HG02938 (cell line): ENCODE measurements around the gene NKD2.
"Not testable (repeated sequence)": the region's sequence is repeated elsewhere in the genome, so short reads cannot be mapped to it uniquely, and the experiment has no call there.

Experiments
- ATAC-seq: cut with Tn5 transposase; IDR thresholded peaks from one replicate; pipeline ENCODE4 v1.9.1; 2021; ENCODE audit warnings: mild to moderate bottlenecking, moderate library complexity; ENCODE audit not compliant: unreplicated experiment

Gene NKD2, protein sequence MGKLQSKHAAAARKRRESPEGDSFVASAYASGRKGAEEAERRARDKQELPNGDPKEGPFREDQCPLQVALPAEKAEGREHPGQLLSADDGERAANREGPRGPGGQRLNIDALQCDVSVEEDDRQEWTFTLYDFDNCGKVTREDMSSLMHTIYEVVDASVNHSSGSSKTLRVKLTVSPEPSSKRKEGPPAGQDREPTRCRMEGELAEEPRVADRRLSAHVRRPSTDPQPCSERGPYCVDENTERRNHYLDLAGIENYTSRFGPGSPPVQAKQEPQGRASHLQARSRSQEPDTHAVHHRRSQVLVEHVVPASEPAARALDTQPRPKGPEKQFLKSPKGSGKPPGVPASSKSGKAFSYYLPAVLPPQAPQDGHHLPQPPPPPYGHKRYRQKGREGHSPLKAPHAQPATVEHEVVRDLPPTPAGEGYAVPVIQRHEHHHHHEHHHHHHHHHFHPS

DNA sequence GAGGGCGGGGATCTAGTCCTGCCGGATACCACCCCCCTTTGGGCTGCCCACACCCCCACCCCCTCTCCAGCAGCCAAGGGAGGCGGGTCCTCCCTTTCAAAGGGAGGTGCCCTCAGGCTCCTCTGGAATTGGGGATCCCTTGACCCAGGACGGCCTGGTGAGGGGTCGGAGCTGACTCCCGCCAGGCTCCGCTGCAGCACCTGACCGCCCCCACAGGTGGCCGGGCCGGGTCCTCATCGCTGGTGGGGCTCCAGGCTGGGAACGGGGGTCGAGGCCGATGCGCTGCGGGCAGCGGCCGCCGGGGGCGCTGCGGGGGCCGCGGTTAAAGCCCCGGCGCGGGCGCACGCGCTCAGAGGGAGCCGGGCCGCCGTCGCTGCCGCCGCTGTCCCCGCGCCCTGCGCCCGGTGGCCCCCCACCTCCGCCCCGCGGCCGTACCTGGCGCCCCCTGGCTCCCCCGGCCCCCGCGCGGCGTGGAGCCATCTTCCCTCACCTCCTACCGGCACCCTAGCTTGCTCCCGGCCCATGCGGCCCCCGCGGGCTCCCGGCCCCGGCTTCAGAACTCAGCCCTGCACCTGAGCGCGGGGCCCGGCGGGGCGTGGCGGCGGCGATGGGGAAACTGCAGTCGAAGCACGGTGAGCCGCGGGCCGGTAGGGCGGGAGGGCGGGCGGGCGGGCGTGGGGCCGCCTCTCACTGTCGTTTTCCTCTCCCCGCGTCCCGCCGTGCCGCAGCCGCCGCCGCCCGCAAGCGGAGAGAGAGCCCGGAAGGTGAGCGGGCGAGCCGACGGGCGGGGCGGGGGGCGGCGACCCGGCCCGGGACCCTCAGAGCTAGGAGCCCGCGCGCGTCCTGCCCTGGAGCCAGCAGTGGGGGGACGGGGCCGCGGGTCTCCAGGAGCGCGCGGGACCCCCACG is at the start of gene NKD2:
Gene NKD2, plus strand, starts transcription at position 352 of the 908 bp plus-strand sequence. Its CDS starts 256 bp downstream, at position 608.
- ATAC-seq = no peak

DNA sequence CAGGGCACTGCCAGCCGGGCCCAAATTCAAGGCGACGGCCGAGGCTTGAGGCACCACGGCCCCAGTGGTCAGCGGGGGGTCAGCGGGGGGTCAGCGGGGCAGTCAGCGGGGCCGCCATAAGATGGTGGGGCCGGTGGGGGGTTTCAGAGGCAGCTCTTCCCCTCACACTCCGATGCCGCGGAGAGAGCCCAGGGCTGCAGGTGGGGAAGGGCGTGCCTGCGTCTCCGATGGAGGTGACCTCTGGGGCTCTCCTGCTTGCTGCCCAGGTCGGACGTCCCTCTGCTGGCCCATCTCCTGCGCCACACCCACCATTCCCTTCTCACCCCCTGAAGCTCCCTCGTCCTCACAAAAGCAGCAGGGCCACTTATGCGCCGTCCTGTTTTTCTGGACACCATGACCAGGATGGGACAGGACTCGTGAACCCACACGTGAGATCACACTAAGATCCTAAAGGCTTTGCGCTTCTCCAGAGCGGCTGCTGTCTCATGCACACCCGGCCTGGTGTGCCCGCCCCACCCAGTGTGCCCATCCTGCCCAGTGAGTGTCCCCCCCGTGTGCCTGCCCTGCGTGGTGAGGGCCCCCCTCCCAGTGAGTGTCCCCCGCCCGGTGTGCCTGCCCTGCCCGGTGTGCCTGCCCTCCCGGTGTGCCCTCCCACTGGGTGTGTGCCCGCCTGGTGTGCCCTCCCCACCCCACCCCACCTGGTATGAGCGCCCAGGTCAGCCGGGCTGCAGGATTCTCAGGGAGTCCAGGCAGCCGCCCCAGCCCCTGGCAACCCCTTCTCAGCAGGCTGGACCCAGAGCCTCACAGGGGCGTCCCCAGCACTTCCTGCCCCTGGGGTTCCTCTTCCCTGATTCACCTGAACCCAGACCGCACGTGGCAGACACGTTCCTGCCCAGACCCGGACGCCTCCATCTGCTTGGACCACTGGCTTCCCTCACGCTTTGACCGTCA is 48.7 kb upstream of the NKD2 start:
- ATAC-seq = no peak

DNA sequence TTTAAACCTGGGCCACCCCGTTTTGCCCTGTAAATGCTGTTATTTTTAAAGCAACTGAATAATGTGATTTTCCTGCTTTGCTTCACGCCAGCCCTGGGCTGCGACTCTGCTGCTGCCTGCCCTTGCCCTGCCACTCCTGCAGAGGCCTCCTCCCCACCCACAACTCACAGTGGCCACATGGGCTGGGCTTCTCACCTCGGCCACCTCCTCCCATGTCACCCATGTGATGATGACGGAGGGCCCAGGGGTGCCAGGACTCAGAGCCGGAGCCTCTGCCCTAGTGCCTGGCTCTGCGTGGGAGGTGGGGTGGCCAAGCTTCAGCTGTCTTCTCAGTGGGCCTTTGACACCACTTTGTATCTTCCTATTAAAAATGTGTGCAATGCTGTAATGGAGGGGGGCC is 48.1 kb upstream of the NKD2 start:
- ATAC-seq = no peak

DNA sequence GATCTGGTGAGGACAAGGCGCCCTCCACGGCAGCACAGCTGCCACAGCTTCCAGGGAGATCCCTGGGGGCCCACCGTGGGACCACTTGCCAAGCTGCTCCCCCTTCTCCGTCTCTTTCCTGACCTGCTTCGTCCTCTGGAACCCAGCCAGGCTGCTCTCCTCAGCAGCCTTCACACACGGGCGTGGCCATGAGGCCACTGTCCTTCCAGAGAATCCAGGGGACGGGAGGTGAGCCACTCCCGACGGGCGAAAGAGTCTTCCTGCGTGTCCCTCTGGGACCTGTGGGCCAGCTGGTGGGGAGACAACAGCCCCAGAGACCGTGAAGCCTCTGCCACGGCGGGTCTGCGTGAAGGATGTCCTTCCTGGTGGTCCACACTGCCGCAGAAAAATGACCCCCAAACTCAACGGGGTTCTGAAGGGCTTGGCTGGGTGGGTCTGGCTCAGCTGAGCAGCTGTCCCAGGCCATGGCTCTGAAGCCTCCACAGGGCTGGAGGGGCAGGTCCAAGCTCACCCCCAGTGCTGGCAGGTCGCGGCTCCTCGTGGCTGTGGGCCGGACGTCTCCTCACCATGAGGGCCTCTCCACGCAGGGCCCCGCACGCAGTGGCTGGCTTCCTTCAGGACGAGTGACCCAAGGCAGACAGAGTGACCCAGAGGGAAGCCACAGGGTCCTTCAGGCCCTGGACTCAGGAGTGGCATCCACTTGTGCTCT is 47.4 kb upstream of the NKD2 start:
- no peak for ATAC-seq

DNA sequence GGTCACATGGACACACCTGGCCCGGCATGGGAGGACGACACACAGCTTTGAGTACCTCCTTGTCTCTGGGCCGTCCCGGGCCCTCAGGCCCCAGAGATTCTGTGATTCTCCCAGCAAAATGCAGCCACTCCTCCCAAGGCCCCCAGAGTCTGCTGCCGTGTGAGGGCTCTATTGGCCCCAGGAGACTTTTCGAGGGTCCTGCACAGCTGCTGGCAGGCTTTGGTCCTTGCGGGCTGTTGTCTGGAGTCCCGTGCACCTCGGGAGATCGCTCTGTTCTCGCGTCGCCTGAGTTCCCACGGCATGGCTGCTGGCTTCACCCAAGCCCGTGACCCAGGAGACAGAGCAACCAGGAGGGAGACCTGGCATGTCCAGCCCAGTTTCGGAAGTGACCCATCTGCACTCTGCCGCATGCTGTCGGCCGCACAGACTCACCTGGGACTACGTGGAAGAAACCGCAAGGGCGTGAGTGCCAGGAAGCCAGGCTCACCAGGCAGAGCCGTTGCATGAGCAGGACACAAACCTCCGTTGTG is 46.8 kb upstream of the NKD2 start:
- ATAC-seq = no peak

DNA sequence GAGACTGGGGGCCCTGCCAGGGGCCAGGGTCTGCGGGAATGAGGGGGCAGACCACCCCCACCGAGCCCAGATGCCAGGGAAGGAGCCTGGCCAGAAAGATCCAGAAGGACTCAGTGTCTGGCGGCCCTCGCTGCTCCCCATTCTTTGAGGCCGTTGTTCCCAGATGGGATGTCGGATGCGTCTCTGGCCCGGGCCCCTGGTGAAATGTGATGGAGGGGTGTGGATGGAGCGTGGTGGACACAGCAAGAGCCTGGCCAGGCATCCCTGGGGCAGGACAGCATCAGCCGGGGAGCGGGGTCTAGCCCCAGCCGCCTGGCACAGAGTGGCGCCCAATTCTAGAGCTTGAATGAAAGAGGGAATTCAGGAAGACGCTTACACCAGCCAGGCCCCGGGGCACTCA is 46.2 kb upstream of the NKD2 start:
- ATAC-seq = no peak

DNA sequence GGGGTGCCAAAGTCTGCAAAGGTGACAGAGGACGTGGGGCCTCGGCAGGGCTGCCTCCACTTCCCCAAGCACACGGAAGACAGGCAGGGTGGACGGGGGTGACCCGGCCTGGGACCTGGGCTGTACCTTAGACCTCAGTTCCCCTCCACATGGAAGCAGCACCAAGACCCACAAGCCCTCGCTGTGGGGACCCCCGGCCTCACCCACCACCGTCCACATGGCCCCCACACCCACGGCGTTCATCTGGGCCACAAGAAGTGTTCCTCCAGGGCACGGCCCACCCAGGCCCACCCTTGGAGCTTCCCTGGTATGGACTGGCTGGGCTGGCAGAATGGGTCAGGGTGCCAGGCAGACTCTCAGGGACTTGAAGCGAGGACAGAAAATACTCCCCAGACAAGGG is 45.8 kb upstream of the NKD2 start:
- no peak for ATAC-seq

DNA sequence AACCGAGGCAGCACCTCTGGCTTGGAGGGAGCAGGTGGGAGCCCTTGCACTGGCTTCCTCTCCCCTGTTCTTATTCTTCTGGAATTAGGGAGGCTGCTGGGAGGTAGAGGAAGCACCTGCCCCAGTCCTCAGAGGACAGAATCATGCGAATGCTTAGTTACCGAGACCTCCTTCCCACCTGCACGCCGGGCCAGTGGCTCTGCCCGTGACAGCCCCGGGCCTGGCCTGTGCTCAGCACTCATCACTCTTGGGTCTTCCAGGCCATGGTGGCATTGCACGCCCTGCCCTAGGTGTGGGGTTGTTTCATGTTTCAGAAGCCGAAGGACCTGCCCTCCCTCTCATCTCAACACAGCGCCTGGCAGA is 45.3 kb upstream of the NKD2 start:
- ATAC-seq = peak; percentile 19

DNA sequence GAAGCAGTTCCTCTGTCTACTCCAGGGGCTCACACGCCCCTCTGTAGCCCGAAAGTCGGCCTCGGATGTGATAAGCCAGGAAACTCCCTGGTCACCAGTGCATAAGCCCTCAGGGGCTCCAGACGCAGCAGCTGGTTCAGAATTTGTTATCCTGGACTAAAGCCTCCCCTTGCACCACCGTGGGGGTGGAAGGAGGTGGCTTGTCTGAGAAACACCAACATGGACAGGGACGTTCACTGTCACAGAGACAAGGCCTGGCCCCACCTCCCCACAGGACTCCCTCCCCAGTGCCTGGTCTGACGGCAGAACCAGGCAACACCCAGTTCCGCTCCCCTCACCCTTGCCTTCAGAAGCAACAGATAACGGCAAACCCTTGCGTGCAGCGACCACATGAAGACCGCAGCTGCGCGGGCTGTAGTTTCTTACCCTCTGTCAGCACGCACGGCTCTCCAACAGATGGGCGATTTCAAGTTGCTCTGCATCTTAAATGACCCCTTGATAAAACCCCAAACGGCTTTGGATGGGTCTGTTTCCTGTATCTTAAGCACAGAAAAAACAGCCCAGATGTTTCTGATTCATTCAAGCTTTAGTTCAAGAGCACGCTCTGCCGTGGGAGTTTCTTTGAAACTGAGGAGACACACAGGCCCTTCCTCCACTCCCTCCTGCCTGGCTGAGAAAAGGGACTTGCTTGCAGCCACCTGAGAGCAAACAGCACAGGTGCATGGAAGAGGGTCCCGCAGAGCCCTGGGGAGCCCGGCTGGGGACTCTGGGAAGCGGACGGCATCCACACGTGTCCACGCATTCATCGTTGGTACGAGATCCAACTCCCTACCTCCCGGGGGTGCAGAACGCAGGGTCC is 44.7 kb upstream of the NKD2 start:
- peak; percentile 70 for ATAC-seq

DNA sequence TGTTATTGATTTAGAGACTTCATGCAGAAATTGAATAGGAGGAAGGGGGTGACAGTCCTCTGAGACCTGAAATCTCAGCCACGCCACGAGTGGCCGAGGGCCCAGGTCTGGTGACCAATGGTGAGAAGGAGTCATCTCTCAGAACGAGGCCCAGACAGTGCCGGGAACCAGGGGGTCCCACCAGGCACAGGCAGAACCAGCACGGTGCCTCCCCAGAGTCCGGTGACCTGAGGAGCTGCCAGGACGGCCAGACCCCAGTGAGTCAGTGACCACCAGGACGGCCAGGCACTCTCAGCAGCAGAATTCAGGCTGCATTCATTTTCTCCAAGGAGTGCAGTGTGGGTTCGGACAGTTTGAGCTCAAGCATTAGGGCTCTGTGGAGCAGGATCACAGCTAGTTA is 43.8 kb upstream of the NKD2 start:
- ATAC-seq = no peak

DNA sequence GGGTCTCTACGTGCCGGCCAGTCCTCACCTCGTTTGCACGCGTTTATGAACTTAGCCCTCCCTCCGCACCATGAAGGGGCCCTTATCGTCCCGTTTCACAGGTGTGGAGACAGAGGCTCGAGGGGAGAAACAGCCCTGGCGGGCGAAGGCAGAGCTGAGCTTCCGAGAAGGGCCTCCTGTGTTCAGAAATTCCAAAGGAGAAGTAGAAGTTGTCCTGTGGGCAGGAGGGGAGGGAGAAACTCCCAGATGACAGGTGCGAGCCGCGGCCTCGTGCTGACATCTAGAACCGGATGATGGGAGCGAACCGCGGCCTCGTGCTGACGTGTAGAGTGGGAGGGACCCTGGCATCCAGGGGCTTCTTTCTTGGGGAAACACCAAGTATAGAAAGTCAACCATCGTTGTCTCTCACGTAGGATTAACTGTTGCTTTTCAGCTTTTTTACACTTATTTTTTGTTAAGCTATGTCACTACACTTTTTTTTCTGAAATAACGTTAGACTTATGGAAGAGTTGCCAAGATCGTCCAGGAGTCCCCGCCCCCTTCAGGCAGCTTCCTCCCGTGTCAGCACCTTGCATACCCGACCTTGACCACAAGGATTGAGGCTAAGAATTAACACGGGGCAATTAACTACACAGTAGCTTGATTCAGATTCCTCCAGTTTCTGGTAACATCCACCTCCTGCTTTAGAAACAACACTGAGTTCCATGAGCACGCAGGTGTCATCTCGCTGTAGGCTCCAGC is 42.8 kb upstream of the NKD2 start:
- ATAC-seq = no peak

DNA sequence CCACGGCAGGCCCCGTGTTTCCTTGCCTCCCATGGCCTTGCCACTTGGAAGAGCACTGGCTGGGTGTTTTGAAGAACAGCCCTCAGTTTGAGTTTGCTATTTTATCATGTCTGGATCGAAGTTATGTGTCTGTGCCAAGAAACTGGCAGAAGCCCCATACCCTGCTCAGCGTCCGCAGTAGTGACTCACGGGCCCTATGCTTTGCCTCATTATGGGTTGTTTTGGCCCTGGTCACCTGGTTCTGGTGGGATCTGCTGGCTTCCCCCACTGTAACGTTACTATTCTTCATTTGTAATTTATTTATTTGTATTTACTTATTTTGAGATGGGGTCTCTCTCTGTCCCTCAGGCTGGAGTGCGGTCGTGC is 42.3 kb upstream of the NKD2 start:
- no peak for ATAC-seq

DNA sequence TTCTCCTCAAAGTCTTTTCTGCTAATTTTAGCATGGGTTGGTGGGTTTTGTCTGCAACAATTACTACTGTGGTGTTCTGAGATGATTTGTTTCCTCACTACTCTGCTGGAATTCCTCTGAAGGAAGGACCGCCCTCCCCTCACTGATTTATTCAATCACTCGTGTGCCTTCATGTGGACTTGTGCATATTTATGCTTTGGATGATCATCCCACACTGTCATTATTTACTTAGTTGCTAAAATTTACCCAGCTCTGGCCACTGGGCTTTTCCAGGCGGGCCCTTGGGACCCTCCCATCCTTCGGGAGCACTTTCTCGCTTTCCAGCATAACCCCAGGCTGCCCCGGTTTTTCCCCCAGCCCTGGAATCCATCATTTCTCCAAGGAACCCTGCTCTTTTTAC is 41.7 kb upstream of the NKD2 start:
- no peak for ATAC-seq

DNA sequence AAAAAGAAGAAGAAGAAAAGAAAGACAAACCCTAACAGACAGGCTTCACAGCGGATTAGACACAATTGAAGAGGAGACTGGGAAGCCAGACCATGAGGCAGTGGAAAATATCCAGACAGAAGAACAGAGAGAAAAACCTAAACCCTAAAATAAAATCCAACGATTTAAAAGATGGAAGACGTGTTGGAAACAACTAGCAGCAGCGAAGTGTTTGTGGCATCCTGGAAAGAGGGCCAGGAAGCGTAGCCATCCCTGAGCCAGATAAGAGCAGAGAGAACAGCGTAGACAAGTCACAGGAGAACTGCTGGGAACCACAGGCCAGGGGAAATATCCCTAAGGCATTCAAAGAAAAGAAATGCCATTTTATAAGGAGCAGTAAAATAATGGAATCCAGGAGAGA is 39.7 kb upstream of the NKD2 start:
- ATAC-seq = no peak

DNA sequence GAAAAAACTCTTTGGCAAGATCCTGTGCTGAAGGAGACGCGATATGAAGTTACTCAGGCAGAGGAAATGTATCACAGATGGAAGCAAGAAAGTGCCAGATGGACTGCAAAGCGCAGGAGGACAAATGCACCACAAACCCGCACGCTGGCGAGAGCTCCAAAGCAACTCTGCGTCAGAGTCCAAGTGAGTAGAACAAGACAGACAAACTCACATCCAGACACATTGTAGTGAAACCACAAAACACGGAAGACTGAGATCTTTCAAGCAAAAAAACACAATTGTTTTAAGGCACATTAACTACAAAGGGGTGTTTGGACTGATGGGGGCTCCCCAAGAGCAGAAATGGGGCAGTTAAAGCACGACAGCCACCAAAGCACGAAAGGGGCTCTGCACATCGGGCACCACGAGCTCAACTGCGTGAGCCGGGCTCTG is 39.2 kb upstream of the NKD2 start:
- ATAC-seq = no peak

DNA sequence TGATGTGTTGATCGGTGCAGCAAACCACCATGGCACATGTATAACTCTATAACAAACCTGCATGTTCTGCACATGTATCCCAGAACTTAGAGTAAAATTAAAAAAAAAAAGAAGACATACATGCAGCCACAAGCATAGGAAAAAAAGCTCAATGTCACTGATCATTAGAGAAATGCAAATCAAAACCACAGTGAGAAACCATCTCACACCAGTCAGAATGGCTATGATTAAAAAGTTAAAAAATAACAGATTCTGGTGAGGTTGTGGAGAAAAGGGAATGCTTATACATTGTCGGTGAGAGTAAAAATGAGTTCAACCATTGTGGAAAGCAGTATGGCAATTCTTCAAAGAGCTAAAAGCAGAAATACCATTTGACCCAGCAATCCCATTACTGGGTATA is 36.0 kb upstream of the NKD2 start:
- ATAC-seq = not testable (repeated sequence)

DNA sequence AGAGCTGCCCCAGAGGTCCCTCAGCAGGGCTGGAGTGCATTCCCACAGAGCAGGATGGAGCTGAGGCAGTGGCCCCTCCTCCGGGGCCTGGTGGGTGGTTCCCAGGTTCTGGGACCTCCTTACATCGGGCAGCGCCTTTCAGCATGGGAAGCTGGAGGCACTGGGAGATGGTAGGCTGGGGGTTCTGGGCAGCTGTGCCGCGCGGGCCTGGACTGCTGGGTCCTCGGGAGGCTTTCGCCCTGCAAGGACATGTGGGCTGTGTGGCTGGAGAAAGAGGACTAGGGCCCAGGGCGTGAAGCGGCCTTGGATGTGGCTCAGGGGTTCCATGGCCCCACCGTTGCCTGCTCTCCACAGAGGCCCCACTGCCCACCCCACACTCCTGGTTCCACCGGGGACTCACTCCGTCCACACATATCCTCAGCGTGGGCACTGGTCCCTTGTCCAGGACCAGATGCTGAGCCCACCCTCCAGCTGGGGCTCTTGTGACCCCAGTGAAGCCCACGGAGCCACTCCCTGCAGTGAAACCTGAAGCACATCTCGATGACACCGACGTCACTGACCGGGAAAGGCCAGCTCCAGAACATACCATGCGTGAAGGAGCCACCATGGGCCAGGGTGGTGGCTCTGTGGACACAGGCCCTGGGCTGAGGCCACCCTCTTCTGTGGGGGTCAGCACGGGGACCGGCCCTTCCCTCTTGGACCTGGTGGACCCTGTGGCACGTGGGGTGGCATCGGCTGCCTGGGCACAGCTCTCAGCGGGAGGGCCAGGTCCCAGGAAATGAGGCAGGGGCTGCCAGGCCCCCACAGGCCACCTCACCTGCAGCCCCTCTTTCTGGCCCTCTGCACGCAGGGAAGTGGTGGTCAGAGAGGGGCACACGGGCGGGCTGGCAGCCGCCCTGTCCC is 31.5 kb upstream of the NKD2 start:
- ATAC-seq = no peak
